ENCODE measurements around the gene FLRT1.
"Not testable (repeated sequence)": the region's sequence is repeated elsewhere in the genome, so short reads cannot be mapped to it uniquely, and the experiment has no call there.

FLRT1 gene

DNA sequence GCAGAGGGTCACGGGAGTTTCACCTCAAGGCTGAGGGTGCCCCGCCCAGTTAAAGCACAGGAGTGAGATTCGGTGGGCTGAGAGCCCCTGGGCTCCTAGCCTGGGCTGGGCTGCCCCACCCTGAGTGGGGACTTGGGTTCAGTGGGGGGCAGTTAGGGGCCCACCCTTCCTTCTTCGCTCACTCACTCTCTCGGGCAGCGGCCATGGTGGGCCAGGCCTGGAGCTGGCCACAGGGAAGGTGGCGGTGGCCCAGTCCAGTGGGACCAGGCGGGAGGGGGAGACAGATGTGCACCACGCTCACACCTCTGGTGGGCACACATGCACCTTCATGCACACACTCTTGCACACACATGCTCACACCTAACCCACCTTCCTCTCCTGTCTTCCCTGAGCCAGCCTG is 6.1 kb downstream of the FLRT1 start:
- no peak for TF ChIP-seq ZNF274 (IDR thresholded peaks at IDR 0.05; ENCODE audit: low read depth, low read length)

DNA sequence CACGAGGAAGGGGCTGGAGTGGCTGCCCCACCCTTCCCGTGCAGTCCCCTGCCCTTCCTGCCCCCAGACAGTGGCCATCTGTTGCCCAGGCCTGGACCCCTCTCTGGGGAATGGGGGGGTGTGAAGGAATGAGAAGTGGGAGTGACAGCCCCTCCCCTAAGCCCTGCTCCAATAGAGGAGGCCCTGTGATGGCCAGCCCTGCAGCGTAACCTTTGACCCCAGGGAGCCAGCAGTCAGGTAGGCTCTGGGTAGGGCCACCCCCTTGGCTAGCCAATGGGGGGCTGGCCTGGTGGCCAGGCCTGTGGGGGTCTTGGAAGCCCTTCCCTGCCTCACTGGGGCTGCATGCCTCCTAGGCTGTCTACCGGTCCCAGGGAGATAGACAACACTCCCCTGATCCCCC is 6.6 kb downstream of the FLRT1 start:
- H3K4me3 ChIP-seq (ENCODE audit: low read length), result no peak overlapping the region
- no peak for TF ChIP-seq ZNF274 (IDR thresholded peaks at IDR 0.05; ENCODE audit: low read depth, low read length)

More for the DNA sequence above, 6.1 kb downstream of the FLRT1 start:
- no peak overlapping the region for H3K4me3 ChIP-seq (ENCODE audit: low read length)

DNA sequence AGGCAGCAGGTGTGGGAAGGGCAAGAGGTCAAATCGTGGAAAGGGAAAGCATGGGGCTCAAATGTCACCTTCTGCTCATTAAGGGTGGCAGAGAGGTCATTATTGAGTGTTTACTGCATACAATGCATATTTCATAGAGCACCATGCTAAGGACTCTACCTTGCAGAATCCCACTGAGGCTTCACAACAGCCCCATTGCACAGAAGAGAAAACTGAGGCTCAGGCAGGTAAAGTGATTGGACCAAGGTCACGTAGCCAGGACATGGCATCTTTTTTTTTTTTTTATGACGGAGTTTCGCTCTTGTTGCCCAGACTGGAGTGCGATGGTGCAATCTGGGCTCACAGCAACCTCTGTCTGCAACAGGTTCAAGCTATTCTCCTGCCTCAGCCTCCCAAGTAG is 7.8 kb downstream of the FLRT1 start:
- no peak overlapping the region for H3K4me3 ChIP-seq (ENCODE audit: low read length)
- no peak for TF ChIP-seq ZNF274 (IDR thresholded peaks at IDR 0.05; ENCODE audit: low read depth, low read length)

DNA sequence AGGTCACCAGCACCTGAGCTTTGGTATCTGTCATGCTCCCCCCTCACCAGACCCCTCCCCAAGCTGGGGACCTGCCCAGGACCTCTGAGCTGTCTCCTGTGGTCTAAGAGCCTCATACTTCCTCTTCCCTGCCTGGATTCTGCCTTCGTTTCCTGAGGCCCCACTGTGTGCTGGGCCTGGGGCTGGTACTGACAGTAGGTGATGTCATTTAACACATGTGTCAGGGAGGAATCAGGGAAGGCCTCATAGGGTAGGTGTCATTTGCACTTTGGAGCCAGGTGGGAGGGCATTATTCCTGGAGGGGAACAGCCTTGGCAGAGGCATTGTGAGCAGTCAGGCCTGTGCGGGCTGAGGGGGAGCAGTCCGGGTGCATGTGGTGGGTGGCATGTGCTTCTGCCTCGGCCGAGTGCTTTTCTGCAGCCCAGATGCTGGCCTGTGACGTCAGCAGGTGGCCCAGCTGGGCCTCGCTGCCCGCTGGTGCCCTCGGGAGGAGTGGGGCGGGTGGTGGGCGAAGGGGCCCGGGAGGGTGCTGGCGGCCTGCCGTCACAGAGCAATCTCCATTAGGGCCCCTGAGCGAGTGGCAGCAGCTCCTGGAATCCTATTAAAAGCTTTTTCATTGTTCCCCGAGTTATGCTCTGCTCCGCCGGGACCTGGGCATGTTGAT is 9.1 kb downstream of the FLRT1 start:
- no peak for TF ChIP-seq ZNF274 (IDR thresholded peaks at IDR 0.05; ENCODE audit: low read depth, low read length)

DNA sequence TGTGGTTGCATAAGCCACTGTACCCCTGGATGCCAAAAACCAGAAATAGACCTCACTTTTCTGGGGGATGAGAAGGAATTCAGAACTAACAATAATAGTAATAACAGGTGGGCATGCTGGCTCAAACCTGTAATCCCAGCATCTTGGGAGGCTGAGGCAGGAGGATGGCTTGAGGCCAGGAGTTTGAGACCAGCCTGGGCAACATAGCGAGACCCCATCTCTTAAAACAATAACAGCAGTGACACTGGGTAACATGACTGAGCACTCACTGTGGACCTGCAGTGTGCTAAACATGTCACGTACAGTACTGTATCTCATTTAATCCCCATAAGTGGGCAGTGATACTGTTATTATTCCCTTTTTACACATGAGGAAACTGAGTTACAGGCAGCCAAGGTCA is 10.0 kb downstream of the FLRT1 start:
- H3K4me3 ChIP-seq (ENCODE audit: low read length), result no peak overlapping the region
- TF ChIP-seq ZNF274 (IDR thresholded peaks at IDR 0.05; ENCODE audit: low read depth, low read length), result no peak

More for the DNA sequence above, 9.1 kb downstream of the FLRT1 start:
- H3K4me3 ChIP-seq (ENCODE audit: low read length), result no peak overlapping the region

DNA sequence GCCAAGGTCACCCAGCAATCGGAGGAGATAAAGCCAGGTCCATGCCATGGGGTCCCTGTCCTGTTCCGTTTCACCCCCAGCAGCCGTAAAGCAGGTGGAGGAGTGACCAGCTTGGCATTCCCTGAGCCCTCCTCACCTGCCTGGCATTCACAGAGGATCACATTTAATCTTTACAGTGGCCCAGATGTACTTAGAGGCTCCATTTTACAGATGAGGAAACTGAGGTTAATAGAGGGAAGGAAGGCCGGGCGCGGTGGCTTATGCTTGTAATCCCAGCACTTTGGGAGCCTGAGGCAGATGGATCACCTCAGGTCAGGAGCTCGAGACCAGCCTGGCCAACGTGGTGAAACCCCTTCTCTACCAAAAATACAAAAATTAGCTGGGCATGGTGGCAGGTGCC is 11.6 kb downstream of the FLRT1 start:
- H3K4me3 ChIP-seq (ENCODE audit: low read length), result not testable (repeated sequence)

DNA sequence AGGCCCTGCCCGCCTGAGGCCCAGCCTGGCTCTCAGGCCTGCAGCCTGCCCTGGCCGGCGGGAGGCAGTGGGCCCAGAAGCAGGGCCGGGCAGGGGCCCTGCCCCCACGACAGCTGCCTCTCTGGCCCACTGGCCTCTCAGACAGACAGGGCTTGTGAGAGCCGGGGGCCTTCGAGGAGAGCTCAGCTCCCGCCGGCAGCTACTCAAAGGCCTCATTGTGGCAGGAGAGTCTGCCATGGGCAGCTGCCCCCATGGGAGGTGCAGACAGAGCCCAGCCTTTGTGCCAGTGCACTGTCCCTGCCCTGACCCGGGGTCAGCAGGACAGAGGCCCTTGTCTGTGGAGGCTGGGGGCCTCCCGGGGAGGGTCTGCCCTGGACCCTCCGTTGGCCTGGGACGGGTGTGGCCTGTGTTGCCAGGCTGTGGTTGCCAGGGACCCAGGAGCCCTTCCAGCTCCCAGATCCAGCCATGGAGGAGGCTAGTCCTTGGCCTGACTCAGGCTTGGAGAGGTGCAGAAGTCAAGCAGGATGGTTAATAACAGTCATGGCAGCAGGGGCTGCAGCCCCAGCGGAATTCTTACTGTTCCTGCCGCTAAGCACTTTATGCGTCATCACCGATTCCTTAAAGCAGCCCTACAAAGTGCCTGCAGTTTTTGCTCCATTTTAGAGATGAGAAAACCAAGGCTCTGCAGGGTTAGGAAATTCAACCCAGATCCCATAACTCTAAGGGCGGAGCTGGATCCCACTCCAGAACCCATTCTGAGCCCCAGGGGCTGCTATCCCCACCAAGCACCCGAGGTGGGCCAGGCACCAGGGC is 12.5 kb downstream of the FLRT1 start:
- no peak overlapping the region for H3K4me3 ChIP-seq (ENCODE audit: low read length)
- no peak for TF ChIP-seq ZNF274 (IDR thresholded peaks at IDR 0.05; ENCODE audit: low read depth, low read length)

DNA sequence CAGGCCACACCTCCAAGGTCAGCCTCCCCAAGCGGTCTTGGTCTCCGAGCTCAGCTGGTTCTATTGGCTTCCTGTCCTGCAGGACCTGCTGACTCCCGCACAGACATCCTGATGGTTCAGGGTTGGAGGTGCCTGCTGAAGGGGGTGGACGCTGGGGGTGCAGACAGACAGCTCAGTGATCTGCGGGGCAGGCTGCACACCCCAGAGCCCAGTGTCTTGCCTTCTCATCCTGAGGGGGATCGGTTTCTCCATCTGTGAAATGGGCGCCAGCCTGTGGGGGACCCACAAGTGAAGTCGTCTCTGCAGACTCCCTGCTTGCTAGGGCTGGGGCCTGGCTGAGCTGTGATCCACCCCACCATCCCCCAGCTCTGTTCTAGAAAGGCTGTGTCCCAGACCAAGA is 13.8 kb downstream of the FLRT1 start:
- no peak overlapping the region for H3K4me3 ChIP-seq (ENCODE audit: low read length)
- no peak for TF ChIP-seq ZNF274 (IDR thresholded peaks at IDR 0.05; ENCODE audit: low read depth, low read length)

DNA sequence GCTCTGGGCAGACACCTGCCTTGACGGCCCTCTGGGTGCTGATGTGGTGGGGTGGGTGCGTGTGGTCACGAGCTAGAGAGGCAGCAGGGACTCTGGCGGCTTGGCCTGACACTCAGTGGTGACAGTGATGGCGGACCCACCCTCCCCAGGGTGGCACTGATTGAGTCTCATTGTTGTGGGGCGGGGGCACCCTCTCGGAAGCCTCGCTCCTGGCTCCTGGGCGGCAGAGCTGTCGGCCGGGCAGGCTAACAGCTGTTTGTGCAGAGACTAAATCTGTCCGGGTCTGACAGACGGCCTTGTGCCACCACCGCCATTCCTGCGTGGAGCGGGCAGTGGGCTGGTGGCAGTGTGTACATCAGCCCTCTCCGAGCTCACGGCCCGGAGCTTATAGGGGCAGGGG is 15.6 kb downstream of the FLRT1 start:
- no peak overlapping the region for H3K4me3 ChIP-seq (ENCODE audit: low read length)
- no peak for TF ChIP-seq ZNF274 (IDR thresholded peaks at IDR 0.05; ENCODE audit: low read depth, low read length)

DNA sequence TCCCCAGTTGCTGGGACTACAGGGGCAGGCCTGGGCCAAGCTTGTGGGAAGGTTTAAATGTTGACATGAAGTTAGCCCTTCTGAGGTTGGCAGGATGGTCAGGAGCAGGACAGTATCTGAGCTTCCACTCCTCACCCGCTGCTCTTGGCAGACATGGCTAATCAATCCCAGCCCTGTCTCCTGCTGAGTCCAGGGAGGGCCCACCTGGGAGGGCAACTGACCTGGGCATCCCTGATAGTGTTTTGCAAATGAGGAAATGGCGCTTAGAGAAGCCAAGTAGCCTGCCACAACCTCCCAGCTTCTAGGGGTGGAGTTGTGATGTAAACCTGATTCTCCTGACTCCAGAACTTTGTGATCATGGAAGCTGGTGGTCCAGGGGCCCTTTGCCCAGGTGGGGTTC is 16.7 kb downstream of the FLRT1 start:
- TF ChIP-seq ZNF274 (IDR thresholded peaks at IDR 0.05; ENCODE audit: low read depth, low read length), result no peak
- no peak overlapping the region for H3K4me3 ChIP-seq (ENCODE audit: low read length)

DNA sequence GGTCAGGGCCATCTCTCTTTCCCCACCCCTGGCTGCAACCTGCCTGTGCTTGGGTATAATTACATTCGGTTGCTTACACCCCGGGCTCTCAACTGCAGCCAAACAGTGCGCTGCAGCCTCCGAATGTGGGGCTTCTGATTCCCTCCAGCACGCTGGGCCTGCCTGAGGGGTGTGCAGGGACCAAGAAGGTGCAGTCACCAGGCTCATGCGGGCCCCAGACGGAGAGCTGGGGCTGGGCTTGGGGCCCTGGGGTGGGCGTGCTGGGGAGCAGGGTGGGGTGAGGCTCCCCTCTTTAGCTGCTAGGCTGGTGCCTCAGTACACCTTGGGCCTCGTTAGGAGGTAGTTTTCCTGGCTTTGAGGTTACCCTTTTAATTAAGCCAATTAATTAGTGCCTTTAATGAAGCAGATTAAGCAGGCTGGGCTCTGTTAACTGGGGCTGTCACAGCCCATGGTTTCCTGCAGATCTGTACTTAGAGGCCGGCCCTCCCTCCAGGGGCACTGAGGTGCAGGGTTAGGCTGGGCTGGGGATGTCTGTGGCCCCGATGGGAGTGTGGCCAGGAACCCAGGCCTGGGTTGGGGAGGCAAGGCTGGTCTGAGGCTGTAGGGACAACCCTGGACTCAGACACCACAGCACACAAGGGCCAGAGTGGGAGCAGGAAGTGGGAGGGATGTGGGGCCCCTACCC is 17.3 kb downstream of the FLRT1 start:
- H3K4me3 ChIP-seq (ENCODE audit: low read length), result no peak overlapping the region
- TF ChIP-seq ZNF274 (IDR thresholded peaks at IDR 0.05; ENCODE audit: low read depth, low read length), result no peak

DNA sequence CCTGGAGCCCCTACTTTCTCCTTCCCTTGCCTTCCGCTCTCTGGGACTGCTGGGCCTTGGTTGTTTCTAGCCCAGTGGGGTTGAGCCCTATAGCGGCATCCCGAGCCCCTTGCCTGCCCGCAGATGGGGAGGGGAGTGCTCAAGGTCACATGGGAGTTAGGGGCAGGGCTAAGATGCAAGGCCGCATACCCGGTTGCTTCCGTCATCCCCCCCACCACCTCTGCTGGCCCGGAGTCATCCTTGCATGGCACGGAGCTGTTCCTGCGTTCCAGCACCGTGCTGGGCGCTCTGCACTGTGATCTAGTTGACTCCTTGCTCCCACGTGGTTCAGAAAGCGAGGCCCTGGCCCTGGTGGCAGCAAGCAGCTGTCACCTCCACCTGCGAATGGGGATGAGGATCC is 18.0 kb downstream of the FLRT1 start:
- no peak for TF ChIP-seq ZNF274 (IDR thresholded peaks at IDR 0.05; ENCODE audit: low read depth, low read length)
- no peak overlapping the region for H3K4me3 ChIP-seq (ENCODE audit: low read length)

DNA sequence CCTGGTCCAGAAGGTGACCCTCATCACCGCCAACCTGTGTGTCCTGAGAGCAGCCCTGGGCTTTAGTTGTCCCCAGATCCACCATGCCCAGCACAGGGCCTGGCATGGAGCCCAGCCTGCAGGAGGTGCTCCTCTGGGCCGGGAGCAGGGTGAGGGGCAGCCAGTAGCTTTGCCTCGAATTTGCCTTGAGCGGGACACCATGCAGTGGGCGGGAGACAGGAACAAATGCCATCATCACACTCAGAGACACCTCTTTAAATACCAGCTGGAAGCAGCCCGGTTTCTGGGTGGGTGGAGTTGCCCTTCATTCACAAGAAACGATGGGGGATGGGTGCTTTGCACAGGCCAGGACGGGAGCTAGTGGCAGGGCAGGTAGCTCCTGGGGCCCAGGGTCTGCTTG is 19.3 kb downstream of the FLRT1 start:
- no peak overlapping the region for H3K4me3 ChIP-seq (ENCODE audit: low read length)
- TF ChIP-seq ZNF274 (IDR thresholded peaks at IDR 0.05; ENCODE audit: low read depth, low read length), result no peak

DNA sequence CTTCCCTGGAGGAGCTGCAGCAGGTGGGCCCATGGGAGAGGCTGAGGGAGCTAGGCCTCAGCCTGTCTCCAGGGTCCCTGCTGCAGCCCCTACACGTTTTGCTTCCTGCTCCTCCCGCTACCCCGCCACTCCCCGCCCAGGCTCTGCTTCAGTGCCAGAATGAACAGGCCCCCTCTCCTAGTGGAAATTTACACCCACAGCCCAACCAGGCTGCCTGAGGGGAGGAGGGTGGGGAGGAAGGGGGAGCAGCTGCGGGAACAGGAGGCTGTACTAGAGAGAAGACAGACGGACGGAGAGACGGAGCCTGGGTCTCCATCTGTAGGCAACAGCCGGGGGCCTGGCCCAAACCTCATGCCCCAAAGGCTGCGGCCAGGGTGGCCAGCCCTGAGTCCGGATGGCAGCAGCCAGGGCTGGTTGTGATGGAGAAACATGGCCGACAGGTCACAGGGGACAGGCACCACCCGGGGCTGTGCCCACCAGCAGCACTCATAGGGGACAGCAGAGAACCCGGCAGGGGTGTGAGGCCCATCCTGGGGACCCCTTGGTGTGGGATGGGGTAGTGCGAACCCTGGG is 20.6 kb downstream of the FLRT1 start:
- TF ChIP-seq ZNF274 (IDR thresholded peaks at IDR 0.05; ENCODE audit: low read depth, low read length), result no peak
- H3K4me3 ChIP-seq (ENCODE audit: low read length), result no peak overlapping the region

DNA sequence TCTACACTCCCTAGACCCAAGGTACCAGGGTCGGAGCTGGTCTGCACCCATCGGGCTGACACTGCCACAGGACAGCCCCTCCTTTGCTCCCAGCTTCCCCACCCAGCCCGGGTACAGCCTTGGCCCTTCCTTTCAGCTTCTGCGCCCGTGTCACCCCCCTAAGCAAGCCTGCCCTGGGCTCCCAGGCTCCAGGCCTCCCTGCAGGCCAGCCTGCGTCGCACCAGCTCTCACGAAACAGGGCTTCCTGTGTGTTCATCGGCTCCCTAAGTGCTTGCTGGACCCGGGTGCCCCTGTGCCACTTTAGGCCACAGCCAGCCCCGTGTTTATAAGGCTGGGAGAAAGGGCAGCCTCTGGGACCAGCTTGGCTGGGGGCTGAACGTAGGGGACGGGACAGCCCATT is 21.1 kb downstream of the FLRT1 start:
- H3K4me3 ChIP-seq (ENCODE audit: low read length), result no peak overlapping the region

More for the DNA sequence above, 21.1 kb downstream of the FLRT1 start:
- TF ChIP-seq ZNF274 (IDR thresholded peaks at IDR 0.05; ENCODE audit: low read depth, low read length), result no peak
